ENCODE results near the gene UBXN7. TPM values are rescaled to one million over a fixed set of nuclear protein-coding genes. Genes with fewer than 3 reads are reported as not detected.

UBXN7 gene
- polyA plus RNA-seq, 1 of the 3 experiments (the other 2 are of a cell fraction), result 6.4 TPM

DNA sequence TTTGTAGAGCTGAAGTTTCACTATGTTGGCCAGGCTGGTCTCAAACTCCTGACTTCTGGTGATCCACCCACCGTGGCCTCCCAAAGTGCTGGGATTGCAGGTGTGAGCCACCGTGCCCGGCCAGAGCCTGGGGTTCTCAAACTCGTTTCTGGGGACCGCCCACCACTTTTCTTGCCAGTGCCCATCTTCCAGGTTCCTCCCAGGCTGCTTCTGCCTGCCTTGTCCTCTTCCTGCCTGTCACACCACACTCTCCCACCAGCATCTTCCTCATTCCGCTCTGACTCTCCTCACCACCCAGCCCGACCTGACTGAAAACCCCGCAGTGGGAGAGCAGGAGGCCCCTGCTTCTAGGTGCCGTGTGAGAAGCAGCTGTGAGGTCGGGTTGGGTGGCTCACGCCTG is 111.1 kb downstream of the UBXN7 start:
- Histone ChIP-seq H3K9ac (no peak overlapping the region), H3K27ac (ENCODE audit: low read depth in 2 of 2, low read length in 1 of 2) (no peak overlapping the region), H3K9me2 (no peaks in the 10 kb centered on the region), H3K27me3 (ENCODE audit: insufficient read depth) (no peaks in the 10 kb centered on the region), H3K4me3 (ENCODE audit: low read depth in 2 of 2, low read length in 1 of 2) (no peak overlapping the region), H3K79me2 (ENCODE audit: insufficient read depth) (peaks cover 10% of the 10 kb centered on the region), H3F3A (replicated peaks; ENCODE audit: insufficient read depth) (peaks cover 4% of the 10 kb centered on the region), H4K20me1 (ENCODE audit: insufficient read depth) (no peaks in the 10 kb centered on the region), H3K4me1 (ENCODE audit: control insufficient read depth in 1 of 2, insufficient read depth in 2 of 2, low read depth in 1 of 2, low read length in 1 of 2) (no peaks in the 10 kb centered on the region; a peak in 1 of 4 replicates), H3K36me3 (replicated peaks in 1 of 2; ENCODE audit: control insufficient read depth in 1 of 2, insufficient read depth in 2 of 2, low read length in 1 of 2) (no peaks in the 10 kb centered on the region), H3K9me3 (no peaks in the 10 kb centered on the region), H2AFZ (ENCODE audit: low read depth) (no peak overlapping the region), H3K4me2 (no peak overlapping the region)
- POLR2A ChIA-PET, result no interaction called here
- 98% methylated on average over 11 of the region's 11 CpGs for WGBS (ENCODE audit: low lambda C conversion rate)
- CTCF ChIA-PET, result no interaction called here
- DNase-seq, result no peak
- TF ChIP-seq SMC3 (IDR thresholded peaks at IDR 0.05; ENCODE audit: low read depth, low read length) (no peak), RXRA (IDR thresholded peaks at IDR 0.05; ENCODE audit: borderline replicate concordance, low read depth) (no peak)

DNA sequence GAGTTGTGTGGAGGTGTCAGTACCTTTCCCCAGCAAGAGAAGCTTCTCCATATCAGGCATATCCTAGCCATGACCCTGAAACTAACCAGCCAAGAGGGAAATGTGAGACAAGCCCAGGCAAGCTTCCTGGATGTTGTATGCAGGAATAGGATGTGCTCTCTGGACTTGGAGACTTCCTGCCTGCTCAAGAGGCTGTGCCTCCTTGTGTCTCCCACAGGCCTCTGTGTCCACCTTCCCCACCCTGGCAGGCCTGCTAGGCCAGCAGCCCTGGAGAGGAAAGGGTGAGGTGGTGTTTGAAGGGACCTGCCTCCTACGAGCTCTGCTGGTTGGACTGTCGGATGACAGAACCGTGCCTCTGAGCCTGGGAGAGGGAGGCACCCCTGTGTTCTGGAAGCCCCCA is 112.1 kb downstream of the UBXN7 start:
- POLR2A ChIA-PET, result no interaction called here
- H3K79me2 ChIP-seq (ENCODE audit: insufficient read depth), result peaks cover 15% of the 10 kb centered on the region

More for the DNA sequence above, 112.1 kb downstream of the UBXN7 start:
- H3K9ac ChIP-seq, result no peak overlapping the region
- H2AFZ ChIP-seq (ENCODE audit: low read depth), result no peak overlapping the region
- no peak overlapping the region for H3K4me2 ChIP-seq
- no peaks in the 10 kb centered on the region for H3K9me3 ChIP-seq
- H3K9me2 ChIP-seq, result no peaks in the 10 kb centered on the region
- H3K36me3 ChIP-seq (replicated peaks in 1 of 2; ENCODE audit: control insufficient read depth in 1 of 2, insufficient read depth in 2 of 2, low read length in 1 of 2), result peaks cover 0 to 4% of the 10 kb centered on the region in 2 experiments
- CTCF ChIA-PET, result no interaction called here
- no peak for TF ChIP-seq REST (IDR thresholded peaks at IDR 0.05; ENCODE audit: low read depth, low read length)
- no peak for TF ChIP-seq EZH2phosphoT487 (IDR thresholded peaks at IDR 0.05; ENCODE audit: borderline replicate concordance, low read depth)
- TF ChIP-seq MXI1 (IDR thresholded peaks at IDR 0.05; ENCODE audit: low read depth, low read length), result no peak
- no peak for TF ChIP-seq GABPA (IDR thresholded peaks at IDR 0.05; ENCODE audit: low read depth)
- TF ChIP-seq TAF1 (IDR thresholded peaks at IDR 0.05; ENCODE audit: borderline replicate concordance, low read depth, low read length), result no peak
- no peak for TF ChIP-seq EP300 (IDR thresholded peaks at IDR 0.05; ENCODE audit: borderline replicate concordance in 1 of 2, low read depth in 1 of 2, low read length in 1 of 2)
- no peak for TF ChIP-seq RFX5 (IDR thresholded peaks at IDR 0.05; ENCODE audit: low read length)
- no peak for TF ChIP-seq FOSL2 (IDR thresholded peaks at IDR 0.05; ENCODE audit: borderline replicate concordance, low read depth)
- TF ChIP-seq, protein P1, sequence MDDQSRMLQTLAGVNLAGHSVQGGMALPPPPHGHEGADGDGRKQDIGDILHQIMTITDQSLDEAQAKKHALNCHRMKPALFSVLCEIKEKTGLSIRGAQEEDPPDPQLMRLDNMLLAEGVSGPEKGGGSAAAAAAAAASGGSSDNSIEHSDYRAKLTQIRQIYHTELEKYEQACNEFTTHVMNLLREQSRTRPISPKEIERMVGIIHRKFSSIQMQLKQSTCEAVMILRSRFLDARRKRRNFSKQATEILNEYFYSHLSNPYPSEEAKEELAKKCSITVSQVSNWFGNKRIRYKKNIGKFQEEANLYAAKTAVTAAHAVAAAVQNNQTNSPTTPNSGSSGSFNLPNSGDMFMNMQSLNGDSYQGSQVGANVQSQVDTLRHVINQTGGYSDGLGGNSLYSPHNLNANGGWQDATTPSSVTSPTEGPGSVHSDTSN (IDR thresholded peaks at IDR 0.05), result no peak
- TF ChIP-seq POLR2AphosphoS5 (IDR thresholded peaks at IDR 0.05; ENCODE audit: low read depth, low read length), result no peak
- no peak for TF ChIP-seq RXRA (IDR thresholded peaks at IDR 0.05; ENCODE audit: borderline replicate concordance, low read depth)
- TF ChIP-seq TEAD4 (IDR thresholded peaks at IDR 0.05; ENCODE audit: borderline replicate concordance, insufficient read depth), result no peak
- DNase-seq, result no peak
- H3K27me3 ChIP-seq (ENCODE audit: insufficient read depth), result no peaks in the 10 kb centered on the region
- WGBS (ENCODE audit: low lambda C conversion rate), result no CpG with 5 or more reads among the region's 3 CpGs
- no peak overlapping the region for H3K4me3 ChIP-seq (ENCODE audit: low read depth in 2 of 2, low read length in 1 of 2)
- no peaks in the 10 kb centered on the region for H4K20me1 ChIP-seq (ENCODE audit: insufficient read depth)
- H3F3A ChIP-seq (replicated peaks; ENCODE audit: insufficient read depth), result peaks cover 10% of the 10 kb centered on the region
- peak overlapping the region in 1 of 2 experiments; percentile 8; a peak in 1 of 4 replicates for H3K27ac ChIP-seq (ENCODE audit: low read depth in 2 of 2, low read length in 1 of 2)
- H3K4me1 ChIP-seq (ENCODE audit: control insufficient read depth in 1 of 2, insufficient read depth in 2 of 2, low read depth in 1 of 2, low read length in 1 of 2), result no peaks in the 10 kb centered on the region; a peak in 1 of 4 replicates

Measured in SK-N-SH (cell line).